Stimulated activated CD4-positive, alpha-beta T cell treated with anti-CD3 and anti-CD28 coated beads, Interleukin-15, amount 100 ng/mL, for 48 hours (primary cell): Measurements from ENCODE around the gene ANKRD11.
A peak's percentile ranks its signal among the peaks of the same experiment; 100 is the strongest.
"Not testable (repeated sequence)": the region's sequence is repeated elsewhere in the genome, so short reads cannot be mapped to it uniquely, and the experiment has no call there.

ENCODE experiments used
- DNase-seq, 2 donors: peaks; one replicate each; pipeline ENCODE4 v3.0.0-alpha.2; 2020; ENCODE audit warnings: low read depth in 2 of 2

ANKRD11 gene

GRCh38 chr16:89299357-89300111 lies 190.8 kb downstream of the ANKRD11 start:
- not testable (repeated sequence) for DNase-seq

- no peak for DNase-seq
These were observed 191.6 kb downstream of the ANKRD11 start for GRCh38 chr16:89298623-89299225.

GRCh38 chr16:89297910-89298545 lies 192.3 kb downstream of the ANKRD11 start:
- no peak for DNase-seq

GRCh38 chr16:89297156-89297874 lies 193.0 kb downstream of the ANKRD11 start:
- DNase-seq: no peak

GRCh38 chr16:89295915-89296314 lies 194.4 kb downstream of the ANKRD11 start:
- DNase-seq: no peak

GRCh38 chr16:89295071-89295900 lies 195.1 kb downstream of the ANKRD11 start:
- DNase-seq: no peak

- no peak for DNase-seq
These were observed 195.9 kb downstream of the ANKRD11 start for GRCh38 chr16:89294486-89294885.

- DNase-seq: no peak
These were observed 196.9 kb downstream of the ANKRD11 start for GRCh38 chr16:89293276-89294143.

GRCh38 chr16:89292443-89293078 lies 197.8 kb downstream of the ANKRD11 start:
- DNase-seq: no peak

GRCh38 chr16:89291776-89292175 lies 198.6 kb downstream of the ANKRD11 start:
- DNase-seq: no peak

- DNase-seq: no peak
These were observed 199.0 kb downstream of the ANKRD11 start for GRCh38 chr16:89291363-89291762.

GRCh38 chr16:89290887-89291286 lies 199.5 kb downstream of the ANKRD11 start:
- no peak for DNase-seq

GRCh38 chr16:89290472-89290871 lies 199.9 kb downstream of the ANKRD11 start:
- DNase-seq: no peak

GRCh38 chr16:89289428-89290395 lies 200.6 kb downstream of the ANKRD11 start:
- peak; percentile 43 to 69 for DNase-seq

GRCh38 chr16:89288966-89289365 lies 201.4 kb downstream of the ANKRD11 start:
- no peak for DNase-seq

GRCh38 chr16:89288577-89288844 lies 201.8 kb downstream of the ANKRD11 start:
- no peak for DNase-seq

- no peak for DNase-seq
These were observed 202.4 kb downstream of the ANKRD11 start for GRCh38 chr16:89287777-89288576.

GRCh38 chr16:89286096-89286495 lies 204.3 kb downstream of the ANKRD11 start:
- DNase-seq: no peak
